Stimulated activated CD8-positive, alpha-beta memory T cell treated with anti-CD3 and anti-CD28 coated beads, Interleukin-12 subunit alpha, Interleukin-12 subunit beta, amount 100 ng/mL, for 4 hours (primary cell): ENCODE results near the gene ANKRD26.

Experiments used
- DNase-seq: peaks from one replicate; pipeline ENCODE4 v3.0.0-alpha.2; 2020; ENCODE audit warnings: low read depth

Gene ANKRD26

GRCh38 chr10:27020243-27020642, 80.1 kb downstream of the ANKRD26 start:
- no peak for DNase-seq

DNA sequence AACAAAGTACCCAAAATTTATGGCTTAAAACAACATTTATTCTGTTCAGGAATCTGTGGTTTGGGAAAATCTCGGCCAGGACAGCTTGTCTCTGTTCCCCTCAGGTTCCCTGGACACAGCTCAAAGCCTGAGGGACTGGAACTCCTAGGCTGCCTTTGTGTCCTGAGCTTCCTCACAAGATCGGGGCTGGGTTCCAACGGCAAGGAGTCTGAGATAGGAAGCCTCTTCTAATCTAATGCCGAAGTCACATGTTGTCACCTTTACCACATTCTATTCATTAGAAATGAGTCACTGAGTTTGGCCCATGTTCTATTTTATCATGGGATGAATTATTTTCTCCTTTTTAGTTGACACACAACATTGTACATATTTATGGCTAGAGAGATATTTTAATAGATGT, 80.5 kb downstream of the ANKRD26 start:
- no peak for DNase-seq

GRCh38 chr10:26997610-26998009, 102.7 kb downstream of the ANKRD26 start:
- DNase-seq: no peak

- no peak for DNase-seq
Observed at GRCh38 chr10:26994743-26995142, 105.6 kb downstream of the ANKRD26 start.

- no peak for DNase-seq
Observed at GRCh38 chr10:26987851-26988250, 112.4 kb downstream of the ANKRD26 start.

GRCh38 chr10:26983156-26983555, 117.1 kb downstream of the ANKRD26 start:
- no peak for DNase-seq

DNA sequence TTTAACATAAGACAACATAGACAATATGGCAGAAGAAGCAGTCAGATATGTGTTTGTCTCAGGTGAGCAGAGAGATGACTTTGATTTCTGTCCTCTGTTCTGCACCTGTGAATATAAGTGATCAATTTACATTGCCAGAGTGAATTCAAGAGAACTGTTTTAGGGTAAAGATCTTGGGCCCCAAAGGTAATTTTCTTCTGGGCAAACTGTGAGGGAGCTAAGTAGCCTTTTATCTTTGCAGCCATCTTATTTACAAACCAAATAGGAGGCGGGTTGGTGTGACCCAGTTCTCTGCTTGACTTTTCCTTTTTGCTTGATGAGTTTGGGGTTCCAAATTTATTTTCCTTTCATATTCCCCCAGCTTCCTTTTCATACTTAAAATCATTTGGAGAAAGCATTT, 118.2 kb downstream of the ANKRD26 start:
- DNase-seq: no peak

GRCh38 chr10:26981232-26981824, 119.0 kb downstream of the ANKRD26 start:
- no peak for DNase-seq

DNA sequence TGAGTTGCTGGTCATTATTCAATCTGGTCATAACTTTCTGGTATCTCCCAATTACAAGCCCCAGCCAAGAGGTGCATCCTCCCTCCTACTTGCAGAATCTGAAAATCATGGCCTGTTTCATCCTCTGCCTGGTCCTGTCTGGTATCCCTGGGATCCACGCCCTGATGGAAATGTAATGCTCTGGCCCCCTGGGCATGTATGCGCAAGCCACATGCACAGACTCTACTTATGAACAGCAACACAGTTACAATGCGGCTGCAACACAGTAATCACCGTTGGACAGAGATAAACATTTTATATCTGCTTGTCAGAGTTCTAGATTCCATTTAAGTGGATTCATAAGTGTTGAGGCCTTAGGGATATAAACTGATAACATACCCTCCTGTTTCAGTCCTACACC, 121.8 kb downstream of the ANKRD26 start:
- DNase-seq: no peak

- DNase-seq: no peak
Observed at GRCh38 chr10:26977635-26978034, 122.7 kb downstream of the ANKRD26 start.

DNA sequence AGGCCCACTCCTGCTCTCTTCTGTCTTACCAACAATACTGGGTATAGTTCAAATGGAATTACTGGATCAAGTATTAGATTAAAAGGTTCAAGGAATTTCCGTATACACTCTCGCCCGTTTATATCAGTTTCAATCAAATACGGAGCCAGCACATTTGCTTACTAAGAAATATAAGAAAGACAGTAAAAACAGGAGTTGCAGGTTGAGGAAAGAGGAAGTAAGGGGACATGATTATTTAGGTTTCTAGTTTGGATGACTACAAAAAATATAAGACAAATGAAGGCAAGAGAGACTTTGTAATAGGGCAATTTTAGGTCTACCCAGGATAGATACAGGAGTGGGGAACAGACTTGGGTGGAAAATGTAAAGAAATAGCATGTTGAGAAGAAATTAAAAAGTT, 129.6 kb downstream of the ANKRD26 start:
- no peak for DNase-seq

DNA sequence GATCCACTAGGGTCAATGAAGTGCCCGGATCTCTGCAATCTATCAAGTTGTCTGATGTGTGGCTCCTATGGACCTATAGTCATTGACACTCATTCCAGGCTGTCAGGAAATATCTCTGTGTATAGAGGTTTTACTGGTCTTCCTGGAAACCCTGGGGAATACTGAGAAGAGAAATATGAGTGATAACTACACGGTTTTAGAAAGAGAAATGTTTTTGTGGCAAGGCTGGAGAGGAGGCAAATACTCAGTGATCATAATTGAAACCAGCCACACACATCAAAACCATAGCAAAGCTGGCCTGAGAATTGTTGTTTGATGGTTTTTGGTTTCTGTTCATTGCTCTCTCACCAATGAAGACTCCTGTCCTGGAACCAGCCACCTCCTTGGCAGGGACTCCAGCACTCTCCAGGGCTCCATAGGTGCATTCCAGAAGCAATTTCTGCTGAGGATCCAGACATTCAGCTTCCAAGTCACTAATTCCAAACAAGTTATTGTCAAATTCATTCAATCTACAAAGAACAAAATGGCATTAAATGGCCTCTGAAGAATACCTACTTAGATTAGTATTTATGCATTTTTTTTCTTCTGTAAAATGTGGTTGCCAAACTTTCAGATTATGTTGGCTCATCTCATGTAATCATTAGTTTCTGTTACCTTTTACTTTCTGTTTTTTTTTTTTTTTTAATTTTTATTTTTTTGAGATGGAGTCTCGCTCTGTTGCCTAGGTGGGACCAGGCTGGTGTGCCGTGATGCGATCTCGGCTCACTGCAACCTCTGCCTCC, 131.0 kb downstream of the ANKRD26 start:
- no peak for DNase-seq

DNA sequence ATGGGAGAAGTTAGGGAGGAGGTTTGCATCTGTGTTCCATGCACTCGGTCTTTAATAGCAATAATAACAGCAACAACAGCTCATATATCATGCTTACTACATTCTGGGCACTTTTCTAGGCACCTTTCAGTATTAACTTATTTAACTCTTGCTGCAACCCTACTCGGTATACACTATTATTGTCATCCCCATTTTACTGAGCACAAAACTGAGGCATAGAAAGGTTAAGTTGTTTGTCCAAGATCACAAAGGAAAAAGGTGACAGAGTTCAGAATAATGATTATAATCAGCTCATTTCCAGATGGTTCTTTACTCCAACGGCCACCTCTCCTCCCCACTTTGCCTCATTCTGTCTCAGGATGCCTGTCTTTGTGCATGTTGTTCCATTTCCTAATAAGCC, 137.5 kb downstream of the ANKRD26 start:
- DNase-seq: no peak

GRCh38 chr10:26960308-26960707, 140.0 kb downstream of the ANKRD26 start:
- no peak for DNase-seq

DNA sequence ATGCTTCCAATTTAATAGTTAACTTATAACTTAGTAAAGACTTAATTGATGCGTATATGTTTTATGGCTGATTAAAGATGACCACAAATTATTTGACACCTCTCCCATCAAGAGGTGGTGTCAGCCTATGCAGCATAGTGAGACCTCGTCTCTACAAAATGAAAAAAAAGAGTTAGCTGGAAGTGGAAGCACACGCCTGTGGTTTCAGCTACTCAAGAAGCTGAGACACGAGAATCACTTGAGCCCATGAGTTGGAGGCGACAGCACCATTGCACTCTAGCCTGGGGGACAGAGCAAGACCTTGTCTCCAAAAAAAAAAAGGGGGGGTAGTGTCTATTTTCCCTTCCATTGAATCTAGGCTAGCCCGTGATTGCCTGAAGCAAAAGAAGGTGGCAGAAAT, 140.5 kb downstream of the ANKRD26 start:
- DNase-seq: no peak
